GM18907 (cell line): ENCODE measurements around the gene CLEC4G.

Experiments used
- ATAC-seq: cut with Tn5 transposase; IDR thresholded peaks from one replicate; pipeline ENCODE4 v1.9.1; 2021; ENCODE audit warnings: mild to moderate bottlenecking, moderate library complexity; ENCODE audit not compliant: unreplicated experiment

CLEC4G gene

GRCh38 chr19:7699003-7699402 is 32.9 kb downstream of the CLEC4G start:
- no peak for ATAC-seq

- no peak for ATAC-seq
Observed at GRCh38 chr19:7698583-7698982, 33.3 kb downstream of the CLEC4G start.

GRCh38 chr19:7697721-7698287 is 34.1 kb downstream of the CLEC4G start:
- no peak for ATAC-seq

GRCh38 chr19:7694499-7694898 is 37.4 kb downstream of the CLEC4G start:
- no peak for ATAC-seq

GRCh38 chr19:7692417-7693088 is 39.4 kb downstream of the CLEC4G start:
- ATAC-seq: no peak

GRCh38 chr19:7691497-7691896 is 40.4 kb downstream of the CLEC4G start:
- no peak for ATAC-seq

- ATAC-seq: no peak
Observed at GRCh38 chr19:7690779-7691258, 41.1 kb downstream of the CLEC4G start.

GRCh38 chr19:7689165-7689564 is 42.7 kb downstream of the CLEC4G start:
- no peak for ATAC-seq

- no peak for ATAC-seq
Observed at GRCh38 chr19:7687177-7687576, 44.7 kb downstream of the CLEC4G start.

- no peak for ATAC-seq
Observed at GRCh38 chr19:7685546-7686445, 46.1 kb downstream of the CLEC4G start.

- ATAC-seq: no peak
Observed at GRCh38 chr19:7682175-7682855, 49.6 kb downstream of the CLEC4G start.

- ATAC-seq: peak; percentile 19
Observed at GRCh38 chr19:7681340-7682174, 50.4 kb downstream of the CLEC4G start.

- ATAC-seq: peak; percentile 61
Observed at GRCh38 chr19:7680606-7681339, 51.1 kb downstream of the CLEC4G start, which contains the start of gene TRAPPC5. TSS of gene TRAPPC5 (plus strand) at chr19:7680833. CDS start at chr19:7682254, 1,421 bp downstream.

- ATAC-seq: no peak
Observed at GRCh38 chr19:7679771-7680605, 51.9 kb downstream of the CLEC4G start.

GRCh38 chr19:7678971-7679751 is 52.7 kb downstream of the CLEC4G start:
- ATAC-seq: no peak
